Fibroblast of villous mesenchyme (primary cell): ENCODE data around the gene KRTAP13-1. TPM values are rescaled to one million over a fixed set of nuclear protein-coding genes. Genes with fewer than 3 reads are reported as not detected.

ENCODE experiments used
- DNase-seq: peaks from one replicate; pipeline ENCODE4 v3.0.0-alpha.2; 2010; ENCODE audit warnings: low read depth
- H3K4me3 ChIP-seq: 2 replicates; pipeline ENCODE4 v1.5.1; 2011; ENCODE audit warnings: low read depth, mild to moderate bottlenecking, low read length
- CTCF ChIP-seq: IDR thresholded peaks from 2 replicates; pipeline ENCODE4 v1.5.1; 2012; ENCODE audit warnings: low read depth, mild to moderate bottlenecking, low read length; ENCODE audit not compliant: insufficient read depth
- total RNA-seq: library from RNA; depleted of rRNA; stranded (reverse); fragments of >200 nt; gene quantifications from 2 replicates; pipeline ENCODE4 v1.2.3, GENCODE V29; 2012

The KRTAP13-1 gene
- total RNA-seq, 1 donor: not detected

- no peak for DNase-seq
- H3K4me3 ChIP-seq: no peak overlapping the region
- TF ChIP-seq CTCF: no peak
Observed at GRCh38 chr21:30426731-30427130, 30.9 kb downstream of the KRTAP13-1 start.

GRCh38 chr21:30430170-30430655 lies 34.4 kb downstream of the KRTAP13-1 start, which contains the start of gene KRTAP13-4:
KRTAP13-4 (plus strand) TSS chr21:30430220; CDS start chr21:30430276, 56 bp downstream.
- DNase-seq: no peak
- no peak within 1 kb of the TSS for H3K4me3 ChIP-seq
- TF ChIP-seq CTCF: no peak

- no peak for DNase-seq
- no peak overlapping the region for H3K4me3 ChIP-seq
- peak; percentile 36 for TF ChIP-seq CTCF
Observed at GRCh38 chr21:30434033-30434631, 38.3 kb downstream of the KRTAP13-1 start.

- H3K4me3 ChIP-seq: no peak overlapping the region
- TF ChIP-seq CTCF: no peak
- DNase-seq: no peak
Observed at GRCh38 chr21:30437010-30437565, 41.3 kb downstream of the KRTAP13-1 start.

- no peak for DNase-seq
- TF ChIP-seq CTCF: no peak
- no peak within 1 kb of the TSS for H3K4me3 ChIP-seq
Observed at GRCh38 chr21:30439975-30440374, 44.1 kb downstream of the KRTAP13-1 start, which contains the start of gene KRTAP15-1. KRTAP15-1 (plus strand) TSS chr21:30440275; CDS start chr21:30440328, 53 bp downstream.

GRCh38 chr21:30443226-30443625 lies 47.4 kb downstream of the KRTAP13-1 start:
- no peak for TF ChIP-seq CTCF
- H3K4me3 ChIP-seq: no peak overlapping the region
- DNase-seq: no peak
